ENCODE data around the gene PTPRO. TPM values are rescaled to one million over a fixed set of nuclear protein-coding genes. Genes with fewer than 3 reads are reported as not detected.

The PTPRO gene
- total RNA-seq, 4 donors from 2014 or later, result 1.2 to 4.1 (median 2.1) TPM

DNA sequence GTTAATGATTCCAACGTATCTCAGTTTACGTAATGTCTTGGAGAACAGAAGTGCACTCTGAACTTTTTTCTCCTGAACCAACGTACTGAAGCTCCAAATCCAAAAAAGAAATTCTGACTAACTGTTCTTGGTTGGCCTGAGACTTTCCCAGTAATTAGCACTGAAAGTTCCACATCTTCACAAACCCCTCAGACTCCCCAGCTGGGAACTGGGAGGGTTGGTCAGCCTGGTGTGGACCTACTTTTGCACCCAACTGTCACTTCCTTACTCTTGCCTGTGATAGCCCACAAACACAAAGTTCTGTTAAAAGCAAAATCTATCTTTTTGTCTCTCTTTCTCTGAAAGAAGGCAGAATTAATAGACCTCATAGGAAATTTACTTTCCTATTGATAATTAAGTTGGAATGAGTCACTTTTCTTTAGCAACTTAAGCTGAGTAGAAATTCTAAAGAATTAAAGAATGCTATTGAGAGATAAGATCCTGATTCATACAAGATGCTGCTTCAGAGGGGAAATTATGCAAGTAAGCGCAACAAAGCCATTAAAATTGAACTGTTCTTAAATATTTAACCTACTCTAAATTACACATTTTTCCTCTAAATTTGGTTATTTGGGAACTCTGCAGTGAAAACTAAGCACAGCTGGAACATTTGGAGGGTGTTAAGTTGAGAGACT lies 311.8 kb downstream of the PTPRO start:
- H3K9me3 ChIP-seq, result no peaks in the 10 kb centered on the region
- TF ChIP-seq POLR2A (IDR thresholded peaks at IDR 0.05), result no peak
- TF ChIP-seq, protein P1, sequence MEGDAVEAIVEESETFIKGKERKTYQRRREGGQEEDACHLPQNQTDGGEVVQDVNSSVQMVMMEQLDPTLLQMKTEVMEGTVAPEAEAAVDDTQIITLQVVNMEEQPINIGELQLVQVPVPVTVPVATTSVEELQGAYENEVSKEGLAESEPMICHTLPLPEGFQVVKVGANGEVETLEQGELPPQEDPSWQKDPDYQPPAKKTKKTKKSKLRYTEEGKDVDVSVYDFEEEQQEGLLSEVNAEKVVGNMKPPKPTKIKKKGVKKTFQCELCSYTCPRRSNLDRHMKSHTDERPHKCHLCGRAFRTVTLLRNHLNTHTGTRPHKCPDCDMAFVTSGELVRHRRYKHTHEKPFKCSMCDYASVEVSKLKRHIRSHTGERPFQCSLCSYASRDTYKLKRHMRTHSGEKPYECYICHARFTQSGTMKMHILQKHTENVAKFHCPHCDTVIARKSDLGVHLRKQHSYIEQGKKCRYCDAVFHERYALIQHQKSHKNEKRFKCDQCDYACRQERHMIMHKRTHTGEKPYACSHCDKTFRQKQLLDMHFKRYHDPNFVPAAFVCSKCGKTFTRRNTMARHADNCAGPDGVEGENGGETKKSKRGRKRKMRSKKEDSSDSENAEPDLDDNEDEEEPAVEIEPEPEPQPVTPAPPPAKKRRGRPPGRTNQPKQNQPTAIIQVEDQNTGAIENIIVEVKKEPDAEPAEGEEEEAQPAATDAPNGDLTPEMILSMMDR (IDR thresholded peaks at IDR 0.05), result no peak
- H3K36me3 ChIP-seq, result peaks cover 0 to 12% (median 0%) of the 10 kb centered on the region in 3 donors
- no peak overlapping the region for H3K4me3 ChIP-seq
- H3K4me1 ChIP-seq, result no peaks in the 10 kb centered on the region
- H3K27me3 ChIP-seq, result no peaks in the 10 kb centered on the region
- no peak for DNase-seq
- no peak overlapping the region for H3K27ac ChIP-seq

DNA sequence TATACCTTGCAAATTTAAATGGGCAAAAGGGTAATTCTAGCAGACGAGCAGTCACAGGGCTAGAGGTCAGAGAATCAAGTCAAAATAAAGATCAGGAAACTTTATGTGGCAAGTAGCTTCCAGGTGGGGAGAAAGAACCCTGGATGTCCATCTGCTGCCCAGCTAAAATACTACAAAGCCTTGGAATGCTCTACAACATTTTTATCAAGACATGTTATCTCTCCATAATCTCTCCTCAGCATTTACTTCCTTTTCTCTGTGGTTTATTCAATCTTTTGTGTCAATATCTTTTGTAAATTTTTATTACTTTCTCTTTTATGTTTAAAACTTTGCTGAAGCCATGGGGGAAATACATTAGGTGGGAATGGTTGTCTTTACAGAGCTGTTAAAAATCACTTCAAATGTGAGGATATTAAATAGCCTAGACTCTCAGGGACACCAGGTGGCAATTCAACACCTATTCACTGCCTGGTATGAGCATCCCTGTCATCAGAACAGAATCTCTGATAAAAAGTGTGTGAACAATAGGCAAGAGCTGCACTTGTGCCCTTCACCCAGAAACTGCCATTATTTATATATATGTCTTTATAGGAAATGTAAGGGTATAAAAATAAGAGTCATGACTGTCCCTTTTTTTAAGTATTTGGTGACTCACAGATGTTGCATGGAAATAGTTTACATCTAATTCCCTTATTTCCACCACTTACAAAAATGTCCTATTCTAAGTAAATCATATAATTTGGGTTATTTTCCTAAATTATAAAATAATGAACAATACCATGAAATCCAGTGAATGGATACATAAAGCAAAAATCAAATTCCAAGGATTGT lies 314.0 kb downstream of the PTPRO start:
- no peaks in the 10 kb centered on the region for H3K27me3 ChIP-seq
- H3K4me1 ChIP-seq, result no peaks in the 10 kb centered on the region
- no peak overlapping the region for H3K27ac ChIP-seq
- no peak for DNase-seq
- TF ChIP-seq POLR2A (IDR thresholded peaks at IDR 0.05), result no peak
- TF ChIP-seq, protein P1 (IDR thresholded peaks at IDR 0.05), result no peak
- no peaks in the 10 kb centered on the region for H3K9me3 ChIP-seq
- no peak overlapping the region for H3K4me3 ChIP-seq
- H3K36me3 ChIP-seq, result peaks cover 0 to 24% (median 0%) of the 10 kb centered on the region in 3 donors

DNA sequence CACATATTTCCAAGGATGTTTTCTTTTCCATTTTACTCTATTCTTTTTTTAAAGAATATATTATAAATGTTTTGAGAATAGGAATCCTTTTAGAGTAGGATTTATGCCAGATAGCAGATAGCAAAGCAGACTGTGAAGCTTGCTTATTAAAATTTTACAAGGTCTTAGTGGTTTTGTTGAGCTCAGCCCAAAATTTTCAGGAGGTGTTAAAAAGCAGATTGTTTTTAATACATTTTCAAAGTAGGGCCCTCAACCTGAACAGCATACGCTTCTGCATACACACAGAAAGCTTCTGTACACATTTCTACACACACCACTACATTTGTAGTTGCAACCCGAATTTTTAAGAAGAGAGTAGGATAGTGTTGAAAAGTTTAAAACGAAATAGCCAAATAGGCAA lies 315.9 kb downstream of the PTPRO start:
- H3K27ac ChIP-seq, result no peak overlapping the region
- no peaks in the 10 kb centered on the region for H3K9me3 ChIP-seq
- H3K36me3 ChIP-seq, result peaks cover 0 to 28% (median 0%) of the 10 kb centered on the region in 3 donors
- H3K27me3 ChIP-seq, result no peaks in the 10 kb centered on the region
- DNase-seq, result no peak
- no peak for TF ChIP-seq POLR2A (IDR thresholded peaks at IDR 0.05)
- TF ChIP-seq, protein P1 (IDR thresholded peaks at IDR 0.05), result no peak
- no peaks in the 10 kb centered on the region for H3K4me1 ChIP-seq
- H3K4me3 ChIP-seq, result no peak overlapping the region

DNA sequence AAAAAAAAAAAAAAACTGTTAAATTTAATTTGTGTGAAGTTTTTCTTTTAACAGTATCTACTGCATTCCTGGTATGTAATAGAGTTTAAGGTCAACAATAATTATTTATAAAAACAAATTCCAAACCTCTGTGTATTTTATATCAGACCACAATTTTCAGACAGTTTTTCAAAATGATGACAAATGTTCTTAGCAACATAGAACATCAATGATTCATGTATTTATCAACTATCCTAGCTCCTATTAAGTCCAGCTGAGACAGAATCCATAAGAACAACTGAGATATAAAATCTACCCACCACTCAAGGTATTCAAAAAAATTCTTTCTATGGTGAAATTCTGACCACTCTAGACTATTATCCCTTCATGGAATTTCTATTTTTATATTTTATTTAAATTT lies 322.4 kb downstream of the PTPRO start:
- H3K36me3 ChIP-seq, result peaks cover 0 to 54% (median 0%) of the 10 kb centered on the region in 3 donors
- H3K27ac ChIP-seq, result no peak overlapping the region
- H3K4me1 ChIP-seq, result no peaks in the 10 kb centered on the region
- TF ChIP-seq, protein P1 (IDR thresholded peaks at IDR 0.05), result no peak
- TF ChIP-seq POLR2A (IDR thresholded peaks at IDR 0.05), result no peak
- H3K9me3 ChIP-seq, result no peaks in the 10 kb centered on the region
- DNase-seq, result no peak
- no peaks in the 10 kb centered on the region for H3K27me3 ChIP-seq
- H3K4me3 ChIP-seq, result no peak overlapping the region

DNA sequence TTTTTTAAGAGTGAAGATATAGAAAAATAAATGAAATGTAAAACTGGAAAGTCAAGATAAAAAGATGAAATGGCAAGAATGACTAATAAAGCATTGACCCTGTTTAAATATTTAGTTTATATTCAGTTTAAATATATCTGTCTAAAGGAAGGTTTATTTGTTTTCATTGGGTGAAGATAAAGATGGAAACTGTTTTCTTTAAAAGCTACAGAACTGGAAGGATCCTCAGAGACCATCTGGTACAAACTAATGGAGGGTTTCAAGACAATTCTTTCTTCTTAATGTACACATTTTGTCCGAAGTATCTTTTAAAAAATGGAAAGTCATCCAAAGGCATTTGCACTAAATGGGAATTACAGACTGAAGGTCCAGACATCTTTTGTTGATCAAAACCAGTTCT lies 324.3 kb downstream of the PTPRO start:
- no peaks in the 10 kb centered on the region for H3K9me3 ChIP-seq
- H3K27ac ChIP-seq, result no peak overlapping the region
- no peak overlapping the region for H3K4me3 ChIP-seq
- H3K36me3 ChIP-seq, result peaks cover 0 to 35% (median 0%) of the 10 kb centered on the region in 3 donors
- DNase-seq, result no peak
- no peaks in the 10 kb centered on the region for H3K4me1 ChIP-seq
- TF ChIP-seq POLR2A (IDR thresholded peaks at IDR 0.05), result no peak
- TF ChIP-seq, protein P1 (IDR thresholded peaks at IDR 0.05), result no peak
- no peaks in the 10 kb centered on the region for H3K27me3 ChIP-seq

Other genes with a start within 250 kb of the PTPRO start
- gene RERG, start 101.1 kb upstream of the PTPRO start, total RNA-seq, result 10 to 100 TPM in 2 of 4 donors, 1 to 10 TPM in 2; 2.3 to 31.4 (median 10.7) TPM

All from Peyer's patch (tissue), 4 donors.